ENCODE data around the gene NARS2.

- no peak for TF ChIP-seq CTCF (IDR thresholded peaks at IDR 0.05; ENCODE audit: low read length)
- TF ChIP-seq EZH2 (IDR thresholded peaks at IDR 0.05; ENCODE audit: borderline replicate concordance, low read length) = no peak
Observed at GRCh38 chr11:78541537-78541936, 33.1 kb downstream of the NARS2 start.
